ENCODE data around the gene HTR7.
"Not testable (repeated sequence)": the region's sequence is repeated elsewhere in the genome, so short reads cannot be mapped to it uniquely, and the experiment has no call there.

The HTR7 gene

DNA sequence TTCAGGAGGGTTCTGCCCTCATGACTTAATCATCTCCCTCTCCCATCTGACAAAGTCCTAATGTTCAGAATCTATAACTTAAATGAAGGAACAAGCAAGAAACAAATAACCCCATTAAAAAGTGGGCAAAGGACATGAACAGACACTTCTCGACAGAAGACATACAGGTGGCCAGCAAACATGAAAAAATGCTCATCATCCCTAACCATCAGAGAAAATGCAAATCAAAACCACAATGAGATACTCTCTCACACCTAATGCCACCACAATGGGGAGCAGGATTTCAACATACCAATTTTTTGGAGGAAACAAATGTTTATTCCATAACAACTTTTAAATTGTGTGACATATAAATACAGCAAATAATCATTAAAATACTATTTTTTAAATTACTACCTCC lies 3.0 kb upstream of the HTR7 start:
- intact Hi-C loops (cut with DNase I) = loop anchor here (5.0 kb wide), 2 partner anchors 713 to 1068 kb away; no protein-coding TSS in a partner anchor

DNA sequence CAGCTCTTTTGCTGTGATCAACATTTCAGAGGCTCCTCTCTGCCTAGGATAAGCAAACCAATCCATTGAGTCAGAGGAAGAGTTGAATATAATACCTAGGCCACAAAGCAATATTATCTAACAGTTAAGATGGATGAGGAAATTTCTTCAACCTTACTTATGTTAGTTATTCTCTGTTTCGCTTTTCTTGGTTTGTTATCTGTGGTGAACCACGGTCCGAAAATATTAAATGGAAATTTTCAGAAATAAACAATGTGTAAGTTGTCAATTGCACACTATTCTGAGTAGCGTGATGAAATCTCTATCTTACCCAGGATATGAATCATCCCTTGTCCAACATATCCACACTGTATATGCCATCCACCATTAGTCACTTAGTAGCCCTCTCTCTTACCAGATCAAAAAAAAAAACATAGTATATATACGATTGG lies 1.5 kb upstream of the HTR7 start:
- intact Hi-C loops (cut with DNase I) = no loop called here
- DNase-seq = no peak

More for the DNA sequence above, 3.0 kb upstream of the HTR7 start:
- no peak for DNase-seq

DNA sequence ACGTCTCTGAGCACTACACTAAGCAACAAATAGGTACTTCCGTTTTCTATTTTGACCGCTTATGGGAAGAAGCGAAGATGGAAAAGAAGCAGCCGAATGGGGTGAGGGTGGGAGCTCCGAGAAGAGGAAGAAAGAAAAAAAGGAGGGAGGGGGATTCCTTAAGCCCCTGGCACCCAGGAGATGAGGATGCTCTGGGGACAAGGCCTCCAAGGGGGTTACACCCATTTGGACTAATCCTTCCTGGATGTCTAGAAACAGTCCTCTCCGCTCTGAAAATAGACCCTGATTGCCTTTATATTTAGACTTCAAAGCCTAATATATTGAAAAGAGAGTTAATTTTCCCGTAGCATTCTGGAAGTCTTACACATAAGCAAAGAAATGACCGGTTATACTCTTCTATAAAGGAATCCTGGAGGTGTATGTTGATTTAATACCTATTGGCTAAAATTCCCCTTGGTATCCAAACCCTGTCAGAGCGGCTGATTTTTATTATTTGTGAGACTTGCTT lies 676 bp upstream of the HTR7 start:
- no peak for DNase-seq
- intact Hi-C loops (cut with DNase I) = no loop called here

DNA sequence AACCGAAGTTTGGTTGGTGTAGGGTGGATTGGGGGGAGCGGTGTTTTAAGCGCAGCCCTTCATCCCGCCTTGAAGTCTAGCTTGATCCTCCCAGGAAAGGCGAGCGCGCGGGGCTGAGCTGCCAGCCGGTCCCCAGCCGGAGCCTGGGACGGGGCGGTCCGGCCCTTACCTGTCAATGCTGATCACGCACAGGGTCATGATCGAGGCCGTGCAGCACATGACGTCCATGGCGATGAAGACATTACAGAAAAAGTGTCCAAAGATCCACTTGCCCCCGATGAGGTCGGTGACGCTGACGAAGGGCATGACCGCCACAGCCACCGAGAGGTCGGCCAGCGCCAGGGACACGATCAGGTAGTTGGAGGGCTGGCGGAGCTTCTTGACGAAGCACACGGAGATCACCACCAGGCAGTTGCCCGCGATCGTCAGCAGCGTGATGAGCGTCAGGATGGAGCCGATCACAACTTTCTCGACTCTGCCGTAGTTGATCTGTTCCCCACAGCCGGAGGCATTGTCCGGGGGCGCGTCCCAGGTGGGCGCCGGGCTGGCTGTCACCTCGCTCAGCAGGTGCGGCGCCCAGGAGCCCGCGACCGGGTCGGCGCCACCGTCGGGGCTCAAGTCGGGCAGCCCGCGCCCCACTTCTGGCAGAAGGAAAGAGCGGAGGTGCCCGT lies 740 bp downstream of the HTR7 start:
- peak in 4 of 10 donors; percentile 8 to 88 (median 73) for DNase-seq
- intact Hi-C loops (cut with DNase I) = no loop called here

DNA sequence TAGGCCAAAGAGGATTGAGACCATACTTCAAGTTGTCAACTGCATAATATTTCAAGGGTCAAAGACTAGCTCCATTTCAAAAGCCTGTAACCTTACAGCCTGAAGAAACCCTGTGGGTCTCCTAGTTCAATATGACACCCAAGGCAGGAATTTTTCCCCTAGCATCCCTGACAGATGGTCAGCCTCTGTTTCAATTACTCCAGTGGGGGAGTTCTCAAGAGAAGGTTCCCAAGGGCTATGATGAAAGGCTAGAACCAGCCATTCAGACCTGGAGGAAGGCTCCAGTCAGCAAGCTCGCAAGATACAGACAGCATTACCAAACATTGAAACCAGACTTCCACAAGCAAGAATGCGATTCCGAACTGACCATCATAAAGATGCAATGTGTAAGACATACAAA lies 1.6 kb downstream of the HTR7 start:
- intact Hi-C loops (cut with DNase I) = no loop called here
- DNase-seq = no peak

DNA sequence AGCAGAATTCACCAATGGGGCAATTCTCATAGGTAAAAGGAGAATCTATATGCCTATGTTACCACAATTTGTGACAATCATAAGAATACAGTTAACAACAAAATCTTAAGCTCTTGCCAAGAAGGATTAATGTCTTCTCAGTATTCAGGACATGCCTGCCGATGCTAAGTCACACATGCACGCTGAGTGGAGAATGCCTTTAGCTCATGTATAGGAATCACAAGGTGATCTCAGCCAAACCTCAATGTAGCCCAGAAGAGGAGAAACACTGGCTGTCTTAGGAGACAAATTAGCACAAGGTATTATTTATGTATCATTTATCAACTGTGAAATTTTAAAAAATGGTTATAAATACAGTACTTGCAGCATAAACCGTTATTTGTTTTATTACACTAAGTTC lies 2.7 kb downstream of the HTR7 start:
- DNase-seq = no peak
- intact Hi-C loops (cut with DNase I) = no loop called here

DNA sequence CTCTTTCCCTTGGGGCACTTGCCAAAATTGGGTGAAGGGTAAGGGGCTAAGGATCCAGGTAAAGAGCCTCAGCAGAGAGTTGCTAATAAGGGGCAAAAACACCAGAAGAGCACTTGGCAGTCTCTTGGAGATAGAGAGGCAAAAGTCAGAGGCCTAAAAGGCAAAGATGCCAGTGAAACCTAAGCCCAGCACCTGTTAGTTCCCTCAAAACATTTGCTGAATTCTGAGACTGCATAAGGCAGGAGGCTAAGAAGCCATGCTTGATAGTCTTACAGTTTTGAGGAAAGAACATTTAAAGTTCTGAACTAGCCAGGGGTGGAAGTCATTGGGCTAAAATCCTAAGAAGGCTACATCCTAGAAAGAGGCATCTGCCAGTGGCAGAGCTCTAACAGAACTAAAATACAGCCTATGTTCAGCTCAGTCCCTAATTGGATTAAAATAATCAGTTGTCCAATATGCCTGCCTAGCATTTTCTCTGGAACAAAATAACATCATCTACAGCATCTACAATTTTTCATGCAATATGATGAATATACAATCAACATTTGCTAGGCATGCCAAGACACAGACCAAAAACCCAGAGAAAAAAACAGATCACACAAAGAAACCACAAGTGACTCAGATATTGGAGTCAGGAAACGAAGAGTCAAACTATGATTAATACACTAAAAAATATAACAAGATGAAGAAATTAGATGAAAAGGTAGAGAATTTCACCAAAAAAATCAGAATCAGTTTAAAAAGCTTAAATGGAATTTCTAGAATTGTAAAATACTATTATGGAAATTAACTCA lies 7.7 kb downstream of the HTR7 start:
- intact Hi-C loops (cut with DNase I) = no loop called here
- no peak for DNase-seq

DNA sequence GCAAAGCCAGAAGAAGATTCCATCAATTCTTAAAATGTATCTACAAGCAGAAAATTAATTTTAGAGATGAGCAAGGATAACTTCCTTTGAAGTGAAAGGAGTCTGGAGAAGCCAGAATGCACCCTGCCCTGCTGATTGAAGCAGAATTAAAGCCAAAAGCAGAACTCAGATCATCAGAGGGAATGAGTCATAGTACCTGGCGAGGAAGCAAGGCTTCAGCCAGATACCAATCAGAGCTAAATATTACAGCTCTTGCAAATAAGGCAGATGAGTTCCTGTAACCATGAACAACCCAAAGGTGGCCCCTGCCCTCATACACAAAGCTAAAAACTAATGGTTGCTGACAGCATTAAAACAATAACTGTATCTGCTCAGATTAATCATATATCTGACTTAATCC lies 10.4 kb downstream of the HTR7 start:
- no peak for DNase-seq

DNA sequence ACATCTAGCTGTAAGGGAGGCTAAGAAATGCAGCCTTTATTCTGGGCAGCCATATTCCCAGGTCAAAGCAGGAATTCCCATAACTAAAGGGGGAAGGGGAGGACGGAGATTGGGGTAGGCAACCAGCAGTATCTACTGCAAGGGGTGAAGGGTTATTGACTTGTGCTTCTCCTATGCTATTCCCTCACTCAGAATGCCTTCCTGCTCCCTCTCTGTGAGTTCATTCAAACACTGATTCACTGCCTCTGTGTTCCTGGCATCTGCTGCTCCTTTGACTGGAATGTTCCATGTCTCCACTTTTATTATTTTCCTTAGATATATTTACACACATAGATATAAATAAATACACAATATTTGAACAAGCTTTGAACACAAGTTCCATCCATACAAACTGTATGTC lies 11.1 kb downstream of the HTR7 start:
- intact Hi-C loops (cut with DNase I) = no loop called here
- DNase-seq = no peak

More for the DNA sequence above, 10.4 kb downstream of the HTR7 start:
- intact Hi-C loops (cut with DNase I) = no loop called here

DNA sequence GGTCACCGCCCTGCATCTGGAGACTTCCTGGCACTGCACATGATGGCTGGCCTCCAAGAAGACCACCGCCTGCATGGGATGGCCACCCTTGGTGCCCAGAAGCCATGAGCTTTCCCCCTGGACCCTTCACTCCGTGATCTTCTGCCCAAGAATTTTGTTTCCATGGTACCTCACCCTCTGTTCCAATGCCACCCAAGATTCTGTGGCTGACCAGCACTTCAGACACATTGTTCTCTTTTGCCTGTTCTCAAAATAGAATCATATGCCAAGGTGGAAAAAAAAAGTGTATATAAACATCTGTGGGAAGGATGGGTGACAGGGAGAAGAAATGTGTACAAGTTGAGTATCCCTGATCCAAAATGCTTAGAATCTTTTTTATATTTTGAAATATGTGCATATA lies 12.1 kb downstream of the HTR7 start:
- intact Hi-C loops (cut with DNase I) = no loop called here
- no peak for DNase-seq

DNA sequence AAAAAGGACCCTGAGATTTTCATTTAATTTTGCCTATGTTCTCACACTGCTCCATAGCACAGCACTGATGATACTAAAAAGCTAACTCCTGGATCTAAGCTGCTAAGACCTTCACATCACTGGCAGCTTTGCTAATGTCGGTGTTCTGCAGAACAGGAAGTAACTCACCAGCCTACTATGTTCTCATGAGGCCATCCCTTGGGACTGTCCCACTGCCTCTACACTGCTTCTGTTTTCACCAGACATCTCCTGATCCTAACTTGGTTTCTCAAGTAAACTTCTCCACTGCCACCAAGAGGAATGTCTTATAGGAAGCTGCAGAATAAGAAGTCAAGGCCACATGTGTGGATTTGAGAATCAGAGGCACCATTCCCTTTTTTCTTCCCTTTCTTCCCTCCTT lies 15.1 kb downstream of the HTR7 start:
- intact Hi-C loops (cut with DNase I) = no loop called here
- DNase-seq = no peak

DNA sequence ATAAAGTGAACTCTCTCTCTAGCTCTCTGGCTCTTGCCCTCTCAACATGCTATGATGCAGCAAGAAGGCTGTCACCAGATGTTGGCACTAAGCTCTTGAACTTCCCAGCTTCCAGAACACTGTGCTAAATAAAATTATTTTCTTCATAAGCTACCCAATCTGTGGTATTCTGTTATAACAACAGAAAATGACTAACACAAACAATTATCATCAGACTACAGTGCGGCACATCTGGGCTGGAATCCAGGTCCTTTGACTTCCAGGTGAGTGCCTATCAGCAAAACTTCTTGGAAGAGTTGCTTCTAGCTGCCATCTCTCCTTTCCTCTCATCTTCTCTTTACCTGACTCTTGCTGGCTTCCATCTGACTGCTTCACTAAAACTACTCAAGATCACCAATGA lies 20.4 kb downstream of the HTR7 start:
- intact Hi-C loops (cut with DNase I) = no loop called here
- DNase-seq = no peak

DNA sequence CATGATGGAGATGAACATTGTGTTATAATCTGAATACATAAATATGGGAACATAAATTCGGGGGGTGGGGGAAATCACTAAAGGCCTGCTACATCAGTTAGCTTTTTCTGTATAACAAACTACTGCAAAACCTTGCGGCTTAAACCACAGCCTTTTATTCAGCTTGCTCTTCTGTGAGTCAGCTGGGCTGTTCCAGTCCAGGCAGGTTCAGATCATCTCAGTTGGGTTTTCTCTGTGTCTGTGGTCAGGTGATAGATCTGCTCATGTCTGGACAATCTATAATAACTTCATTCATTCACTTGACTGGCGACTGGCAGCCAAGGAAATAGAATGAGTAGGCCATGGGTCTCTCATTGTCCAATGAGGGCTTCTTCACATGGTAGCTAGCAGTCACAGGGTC lies 23.5 kb downstream of the HTR7 start:
- intact Hi-C loops (cut with DNase I) = no loop called here
- DNase-seq = no peak

DNA sequence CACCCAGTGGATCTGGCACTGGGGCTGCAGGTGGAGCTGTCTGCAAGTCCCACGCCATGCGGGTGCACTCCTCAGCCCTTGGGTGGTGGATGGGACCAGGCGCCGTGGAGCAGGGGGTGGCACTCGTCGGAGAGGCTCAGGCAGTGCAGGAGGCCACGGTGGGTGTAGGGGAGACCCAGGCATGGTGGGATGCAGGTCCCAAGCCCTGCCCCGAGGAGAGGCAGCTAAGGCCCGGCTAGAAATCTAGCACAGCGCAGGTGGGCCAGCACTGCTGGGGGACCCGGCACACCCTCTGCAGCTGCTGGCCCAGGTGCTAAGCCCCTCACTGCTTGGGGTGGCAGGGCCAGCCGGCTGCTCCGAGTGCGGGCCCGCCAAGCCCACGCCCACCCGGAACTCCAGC lies 25.7 kb downstream of the HTR7 start:
- intact Hi-C loops (cut with DNase I) = no loop called here
- DNase-seq = peak in 1 of 10 donors; percentile 80

DNA sequence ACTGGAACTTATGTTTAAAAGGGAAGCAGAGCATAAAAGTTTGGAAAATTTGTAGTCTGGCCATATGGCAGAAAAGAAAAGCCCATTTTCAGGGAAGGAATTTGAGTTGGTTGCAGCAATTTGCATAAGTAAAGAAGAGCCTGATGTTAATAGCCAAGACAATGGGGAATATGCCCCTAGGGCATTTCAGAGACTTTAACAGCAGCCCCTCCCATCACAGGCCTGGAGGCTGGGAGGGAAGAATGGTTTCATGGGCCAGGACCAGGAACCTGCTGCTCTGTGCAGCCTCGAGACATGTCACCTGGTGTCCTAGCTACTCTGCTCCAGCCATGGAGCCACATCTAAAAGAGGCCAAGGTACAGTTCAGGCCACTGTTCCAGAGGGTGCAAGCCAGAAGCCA lies 35.3 kb downstream of the HTR7 start:
- DNase-seq = no peak
- intact Hi-C loops (cut with DNase I) = no loop called here

DNA sequence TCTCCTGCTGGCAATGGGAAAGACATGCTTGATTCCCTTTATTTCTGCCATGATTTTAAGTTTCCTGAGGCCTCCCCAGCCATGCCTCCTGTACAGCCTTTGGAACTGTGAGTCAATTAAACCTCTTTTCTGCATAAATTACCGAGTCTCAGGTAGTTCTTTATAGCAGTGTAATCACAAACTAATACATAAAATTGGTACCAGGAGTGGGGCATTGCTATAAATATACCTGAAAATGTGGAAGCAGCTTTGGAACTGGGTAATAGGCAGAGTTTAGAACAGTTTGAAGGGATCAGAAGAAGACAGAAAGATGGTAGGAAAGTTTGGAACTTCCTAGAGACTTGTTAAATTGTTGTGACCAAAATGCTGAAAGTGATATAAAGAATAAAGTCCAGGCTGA lies 36.0 kb downstream of the HTR7 start:
- DNase-seq; intact Hi-C loops (cut with DNase I): not testable (repeated sequence)

DNA sequence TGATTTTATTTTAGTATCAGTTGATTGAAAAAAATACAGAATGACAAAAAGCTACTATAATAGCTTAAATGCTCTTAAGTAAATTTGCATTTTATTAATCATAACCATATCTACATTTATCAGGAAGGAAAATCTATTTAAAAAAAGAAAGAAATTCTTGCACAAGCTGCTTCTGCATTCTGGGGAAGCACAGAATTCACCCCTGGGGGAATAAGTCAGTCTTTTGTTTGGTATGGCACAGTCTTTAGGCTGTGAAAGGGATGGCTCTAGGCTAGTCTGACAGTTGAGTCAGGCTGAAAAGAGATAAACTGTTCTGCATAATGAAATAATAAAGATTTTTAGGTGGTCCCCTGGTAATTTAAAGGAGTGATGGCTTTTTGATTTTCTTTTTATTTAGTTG lies 37.9 kb downstream of the HTR7 start:
- no peak for DNase-seq
- intact Hi-C loops (cut with DNase I) = no loop called here

DNA sequence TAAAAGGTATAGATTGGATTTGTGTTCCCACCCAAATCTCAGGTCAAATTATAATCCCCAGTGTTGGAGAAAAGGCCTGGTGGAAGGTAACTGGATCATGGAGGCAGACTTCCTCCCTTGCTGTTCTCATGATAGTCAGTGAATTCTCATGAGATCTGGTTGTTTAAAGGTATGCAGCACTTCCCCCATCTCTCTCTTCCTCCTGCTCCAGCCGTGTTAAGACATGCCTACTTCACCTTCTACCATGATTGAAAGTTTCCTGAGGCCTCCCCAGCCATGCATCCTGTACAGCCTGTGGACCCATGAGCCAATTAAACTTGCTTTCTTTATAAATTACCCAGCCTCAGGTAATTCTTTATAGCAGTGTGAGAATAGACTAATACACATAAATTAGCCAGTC lies 39.1 kb downstream of the HTR7 start:
- intact Hi-C loops (cut with DNase I) = no loop called here

DNA sequence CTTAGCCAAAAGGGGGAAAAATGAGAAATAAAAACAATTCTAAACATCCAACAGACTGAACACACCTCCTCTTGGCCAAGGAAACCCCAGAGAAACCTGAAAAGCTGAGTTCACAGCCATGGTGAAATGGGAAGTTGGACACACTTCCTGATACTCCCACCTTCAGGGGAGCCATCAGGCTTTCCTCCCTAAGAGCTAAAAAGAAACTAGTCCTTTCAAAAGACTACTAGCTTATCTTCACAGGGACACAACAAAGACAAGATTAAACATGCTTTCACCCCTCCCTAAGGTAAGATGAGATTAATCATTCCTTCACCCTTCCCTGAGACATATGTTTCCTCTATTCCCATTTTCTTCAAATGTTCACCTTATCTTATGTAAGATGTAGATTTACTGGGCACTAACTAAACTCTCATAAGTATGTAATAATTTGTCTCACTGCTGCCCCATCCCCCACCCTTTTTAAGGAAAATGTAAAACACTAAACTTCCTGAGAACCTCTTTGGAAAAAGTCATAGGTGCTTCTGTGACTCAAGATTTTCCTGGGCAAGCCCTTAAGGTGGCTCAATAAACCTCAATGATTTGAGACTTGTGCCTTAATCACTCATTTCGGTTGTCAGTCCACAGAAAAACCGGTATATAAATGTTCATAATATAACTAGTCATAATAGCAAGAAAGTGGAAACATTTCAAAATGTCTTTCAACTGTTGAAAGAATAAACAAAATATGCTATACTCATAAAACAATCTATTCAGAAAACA lies 40.5 kb downstream of the HTR7 start:
- DNase-seq = no peak
- intact Hi-C loops (cut with DNase I) = no loop called here

More for the DNA sequence above, 39.1 kb downstream of the HTR7 start:
- no peak for DNase-seq

DNA sequence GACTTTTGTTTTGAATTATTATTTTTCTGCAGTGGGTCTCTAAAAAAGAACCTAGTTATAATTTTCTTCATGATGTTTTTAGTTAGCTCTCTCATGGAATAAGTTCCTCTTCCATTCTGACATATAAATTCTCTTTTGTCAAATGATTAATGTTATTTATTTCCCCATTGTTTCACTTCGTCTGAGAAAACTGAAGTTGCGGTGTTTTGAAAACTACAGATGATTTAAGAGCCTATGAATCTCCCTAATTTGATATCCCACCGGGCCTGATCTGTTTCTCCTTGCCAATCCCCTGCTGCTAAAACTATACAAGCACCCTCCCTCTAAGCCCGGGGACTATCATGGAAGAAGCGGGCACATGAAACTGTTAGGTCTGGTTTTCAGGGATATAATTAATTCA lies 41.4 kb downstream of the HTR7 start:
- no peak for DNase-seq
- intact Hi-C loops (cut with DNase I) = no loop called here

All from posterior cingulate gyrus (tissue), 11 donors.